Stimulated activated CD8-positive, alpha-beta memory T cell treated with anti-CD3 and anti-CD28 coated beads, Interleukin-4, amount 100 ng/mL, for 48 hours (primary cell): Measurements from ENCODE around the gene RFTN1.
A peak's percentile ranks its signal among the peaks of the same experiment; 100 is the strongest.
"Not testable (repeated sequence)": the region's sequence is repeated elsewhere in the genome, so short reads cannot be mapped to it uniquely, and the experiment has no call there.

ENCODE experiments used
- DNase-seq: peaks from one replicate; pipeline ENCODE4 v3.0.0-alpha.2; 2020

The RFTN1 gene

DNA sequence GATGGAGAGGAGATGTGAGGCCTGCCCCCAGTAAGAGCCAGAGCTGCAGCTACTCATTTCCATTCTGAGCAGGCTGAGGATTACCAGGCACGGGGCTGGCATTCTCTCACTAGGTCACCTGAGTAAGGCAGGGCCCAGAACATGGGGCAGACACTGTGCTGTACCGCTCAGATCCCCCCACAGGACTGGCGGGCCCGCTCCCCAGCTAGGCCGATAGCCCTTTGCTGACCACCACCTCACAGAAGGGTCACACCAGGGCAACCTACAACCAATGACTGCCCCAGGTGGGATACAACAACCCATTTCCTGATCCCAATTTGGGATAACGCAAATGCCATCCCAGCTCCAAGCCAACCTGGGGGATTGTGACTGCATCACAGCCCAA lies 195.9 kb downstream of the RFTN1 start:
- DNase-seq, result no peak

DNA sequence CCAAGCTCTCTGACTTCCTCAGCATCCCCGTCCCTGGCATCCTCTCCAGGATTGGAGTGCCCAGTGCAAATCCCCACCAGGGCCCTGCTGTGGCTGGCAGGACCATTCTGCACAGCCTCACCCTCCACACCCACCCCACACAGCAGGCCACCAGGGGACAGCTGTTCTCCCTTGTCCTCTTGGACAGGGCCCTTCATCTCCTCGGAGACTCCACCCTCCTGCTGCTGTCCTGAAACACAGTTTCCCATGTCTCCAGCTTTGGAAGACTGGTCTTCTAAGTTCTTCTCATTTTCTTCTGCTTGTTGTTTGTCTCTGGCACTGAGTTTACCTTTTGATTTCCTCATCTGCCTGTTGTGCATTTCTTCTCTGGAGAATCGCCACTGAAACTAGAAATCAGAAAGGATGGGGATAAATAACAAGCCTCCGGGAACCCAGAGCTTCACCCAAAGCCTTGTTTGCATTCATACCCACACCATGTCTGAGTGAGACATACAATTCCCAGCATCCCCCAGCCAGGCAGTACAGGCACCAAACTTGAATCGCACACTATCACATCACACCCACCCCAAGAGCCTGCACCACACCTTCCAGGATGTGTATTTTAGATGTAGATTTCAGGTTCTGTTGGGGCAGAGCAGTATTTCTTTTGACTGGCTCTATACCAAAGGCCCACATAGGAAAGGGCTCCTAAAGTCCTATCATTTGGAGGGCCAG lies 196.5 kb downstream of the RFTN1 start:
- DNase-seq, result no peak

DNA sequence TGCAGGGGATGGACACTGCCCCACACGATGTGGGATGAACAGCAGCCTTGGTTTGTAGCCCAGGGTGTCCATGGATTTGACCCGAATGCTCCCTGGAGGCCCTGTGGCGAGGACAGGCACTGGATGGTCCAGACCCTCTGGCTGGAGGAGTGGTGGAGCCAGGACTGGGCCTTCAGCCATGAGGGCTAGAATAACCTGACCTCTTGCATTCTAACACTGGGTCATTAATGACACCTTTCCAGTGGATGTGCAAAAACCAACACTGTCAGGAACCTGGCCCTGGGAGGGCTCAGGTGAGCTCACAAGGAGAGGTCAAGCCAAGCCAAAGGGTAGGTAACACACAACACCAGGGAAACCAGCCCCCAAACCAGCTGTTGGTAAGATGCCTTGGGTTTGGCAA lies 197.1 kb downstream of the RFTN1 start:
- DNase-seq, result no peak

DNA sequence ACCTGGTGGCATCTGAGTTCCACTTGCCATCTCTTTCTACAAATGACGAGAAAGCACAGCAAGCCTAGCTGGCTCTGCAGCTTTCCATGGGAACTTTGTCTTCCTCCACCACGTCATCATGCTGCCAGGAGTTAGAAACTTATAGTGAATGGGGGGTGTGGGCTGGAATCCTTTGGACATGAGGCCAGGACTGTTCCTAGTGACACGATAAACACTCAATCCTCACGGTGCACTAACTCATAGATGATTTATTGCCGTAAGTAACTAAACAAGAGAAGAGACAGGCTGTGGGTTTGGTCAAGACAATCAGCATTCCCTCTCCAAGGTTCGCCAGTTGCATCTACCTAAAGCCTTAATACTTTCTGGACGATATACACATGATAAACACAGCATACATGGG lies 197.9 kb downstream of the RFTN1 start:
- no peak for DNase-seq

DNA sequence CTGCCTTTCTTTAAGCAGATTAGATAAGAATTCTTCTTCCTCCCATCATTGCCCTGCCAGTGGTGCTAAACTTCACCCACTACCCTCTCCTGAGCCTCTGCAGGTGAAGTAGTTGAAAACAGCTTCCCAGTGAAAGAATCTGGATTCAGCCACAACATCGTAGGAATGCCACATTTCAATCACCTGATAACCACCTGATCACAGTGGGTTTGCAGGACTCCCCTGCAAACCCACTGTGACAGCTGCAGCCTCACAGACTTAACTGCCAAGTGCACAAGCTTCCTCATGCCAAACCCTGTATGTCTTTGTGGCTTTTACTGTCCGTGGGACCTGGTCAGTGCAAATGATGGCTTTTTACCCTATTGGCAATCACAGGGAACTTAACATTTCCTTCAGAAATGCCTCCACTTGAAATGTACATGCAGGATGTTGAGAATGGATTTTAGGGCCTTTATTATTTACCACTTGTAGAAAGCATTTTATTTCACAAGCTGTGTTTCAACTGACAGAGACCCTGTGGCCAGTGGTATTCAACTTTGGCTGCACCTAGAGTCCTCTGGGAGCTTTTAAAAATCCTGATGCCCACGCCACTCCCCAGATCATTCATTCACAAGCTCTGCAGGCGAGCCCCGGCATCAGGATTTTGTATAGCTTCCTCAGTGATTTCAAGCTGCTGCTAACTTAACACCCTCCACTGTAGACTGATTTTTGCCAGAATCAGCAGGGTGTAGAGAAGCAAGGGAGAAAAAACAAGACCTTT lies 199.4 kb downstream of the RFTN1 start:
- no peak for DNase-seq

DNA sequence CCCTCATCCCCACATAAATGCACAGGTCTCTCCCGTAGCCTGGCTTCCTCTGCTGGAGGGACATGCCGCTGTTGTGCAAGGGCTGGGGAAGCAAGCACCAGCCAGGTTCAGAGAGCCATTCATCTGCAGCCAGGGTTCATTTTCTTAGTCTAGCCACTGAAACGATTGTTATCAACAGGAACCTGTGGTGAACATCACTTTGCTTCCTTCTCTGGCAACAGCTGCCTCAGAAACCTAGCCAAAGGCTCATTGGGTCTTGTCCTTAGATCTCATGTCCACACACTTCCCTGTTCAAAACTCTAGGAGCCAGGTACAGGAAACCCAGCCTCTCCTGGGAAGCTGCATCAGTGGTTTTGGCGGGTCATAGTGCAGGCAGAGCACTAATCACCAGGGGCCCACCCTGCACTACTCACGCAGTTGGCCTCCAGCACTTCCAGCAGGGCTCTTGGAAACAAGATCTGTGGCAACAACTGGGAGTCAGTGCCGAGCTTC lies 201.5 kb downstream of the RFTN1 start:
- DNase-seq, result peak; percentile 66

DNA sequence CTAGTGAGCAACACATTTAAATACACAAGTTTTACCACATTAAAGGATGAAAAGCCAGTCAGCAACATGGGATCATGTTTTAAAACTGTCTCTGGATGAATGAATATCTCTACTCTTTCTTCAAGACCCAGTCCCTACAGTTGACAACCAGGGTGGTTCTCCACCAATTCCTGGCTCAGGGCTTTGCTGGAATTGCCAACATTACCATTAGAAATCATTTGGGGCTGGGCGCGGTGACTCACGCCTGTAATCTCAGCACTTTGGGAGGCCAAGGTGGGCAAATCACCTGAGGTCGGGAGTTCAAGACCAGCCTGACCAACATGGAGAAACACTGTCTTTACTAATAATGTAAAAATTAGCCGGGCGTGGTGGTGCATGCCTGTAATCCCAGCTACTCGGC lies 203.0 kb downstream of the RFTN1 start:
- DNase-seq, result not testable (repeated sequence)

DNA sequence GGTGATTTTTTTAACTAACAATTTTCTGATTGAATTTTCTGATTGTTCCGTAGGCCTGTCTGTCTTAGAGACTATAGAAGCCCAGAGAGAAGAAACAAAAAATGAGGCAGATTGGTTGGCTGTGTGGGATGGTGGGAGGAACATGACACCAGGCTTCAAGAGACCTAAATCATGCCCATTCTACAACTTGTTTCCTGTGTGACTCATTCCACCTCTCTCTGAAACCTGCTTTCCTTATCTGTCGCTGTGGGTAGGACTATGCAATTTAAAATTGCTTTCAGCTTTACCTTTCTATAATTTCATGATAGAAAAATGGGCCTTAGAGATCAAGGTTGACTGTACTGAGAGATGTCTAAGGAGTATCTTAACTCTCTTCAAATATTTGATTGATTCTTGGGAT lies 203.9 kb downstream of the RFTN1 start:
- DNase-seq, result peak; percentile 54

DNA sequence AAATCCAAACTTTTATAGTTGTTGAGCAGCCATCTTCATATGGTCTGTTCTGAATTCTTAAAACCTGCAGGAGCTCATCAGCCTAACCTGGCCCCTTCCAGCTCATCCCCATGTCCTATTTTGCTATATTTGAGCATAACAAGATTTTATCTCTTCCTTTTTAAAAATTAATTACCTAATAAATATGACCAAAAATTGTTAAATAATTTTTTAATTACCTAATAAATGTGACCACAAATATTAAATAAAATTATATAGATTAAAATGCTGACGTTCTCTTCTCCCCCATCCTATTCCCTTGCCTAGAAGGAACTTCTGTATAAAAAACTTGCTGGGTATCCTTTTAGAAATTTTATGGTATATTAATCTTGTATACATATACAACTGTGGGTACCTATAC lies 204.8 kb downstream of the RFTN1 start:
- no peak for DNase-seq

DNA sequence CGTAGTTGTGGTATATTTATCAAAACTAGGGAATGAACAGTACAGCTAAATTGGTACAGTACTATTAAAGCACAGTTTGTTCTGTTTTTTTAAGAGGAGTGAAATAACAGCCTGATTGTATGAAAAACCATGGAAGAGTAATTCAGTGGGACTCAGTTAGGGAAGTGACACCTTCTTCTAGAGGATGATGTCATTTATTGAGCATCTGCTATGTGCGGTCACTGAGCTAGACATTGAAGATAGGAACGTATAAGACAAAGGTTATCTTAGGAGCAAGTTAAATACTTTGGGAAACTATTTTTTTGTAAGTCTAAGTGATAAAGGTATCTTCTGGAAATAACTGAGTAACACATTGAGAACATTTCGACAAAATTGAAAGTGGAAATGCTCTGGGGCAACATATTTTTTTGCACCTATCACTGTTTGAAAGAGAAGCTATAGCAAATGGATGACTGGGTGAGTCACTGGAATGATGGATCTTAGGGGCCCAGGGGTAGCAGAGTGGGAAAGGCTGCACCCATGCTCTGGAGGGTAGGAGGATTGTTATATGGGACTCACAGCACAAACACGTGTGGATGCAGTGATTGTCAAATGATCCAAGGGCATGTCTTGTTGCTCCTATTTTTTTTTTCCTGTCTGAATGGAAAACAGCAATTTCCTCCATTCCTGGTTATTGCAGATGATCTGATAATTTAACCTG lies 205.5 kb downstream of the RFTN1 start:
- no peak for DNase-seq

DNA sequence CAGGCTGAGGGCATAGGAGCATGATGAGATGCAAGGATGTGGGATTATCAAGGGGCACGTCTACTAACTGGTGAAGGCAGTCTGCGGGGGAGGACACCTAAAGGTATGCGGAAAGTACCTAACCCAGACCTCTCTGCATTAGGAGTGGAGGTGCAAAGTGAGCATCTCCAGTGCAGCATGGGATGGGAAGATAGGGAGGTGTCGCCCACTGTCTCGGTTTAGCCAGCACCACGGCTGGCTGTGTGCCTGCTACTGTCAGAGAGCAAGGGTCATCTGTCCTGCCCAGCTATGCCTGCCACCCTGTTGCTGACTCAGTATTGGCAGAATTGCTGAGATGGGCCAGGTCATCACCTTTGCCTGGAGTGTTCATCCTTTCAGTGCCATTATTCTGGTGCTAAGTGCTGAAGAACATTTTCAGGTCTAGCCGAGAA lies 208.4 kb downstream of the RFTN1 start:
- DNase-seq, result peak; percentile 66

DNA sequence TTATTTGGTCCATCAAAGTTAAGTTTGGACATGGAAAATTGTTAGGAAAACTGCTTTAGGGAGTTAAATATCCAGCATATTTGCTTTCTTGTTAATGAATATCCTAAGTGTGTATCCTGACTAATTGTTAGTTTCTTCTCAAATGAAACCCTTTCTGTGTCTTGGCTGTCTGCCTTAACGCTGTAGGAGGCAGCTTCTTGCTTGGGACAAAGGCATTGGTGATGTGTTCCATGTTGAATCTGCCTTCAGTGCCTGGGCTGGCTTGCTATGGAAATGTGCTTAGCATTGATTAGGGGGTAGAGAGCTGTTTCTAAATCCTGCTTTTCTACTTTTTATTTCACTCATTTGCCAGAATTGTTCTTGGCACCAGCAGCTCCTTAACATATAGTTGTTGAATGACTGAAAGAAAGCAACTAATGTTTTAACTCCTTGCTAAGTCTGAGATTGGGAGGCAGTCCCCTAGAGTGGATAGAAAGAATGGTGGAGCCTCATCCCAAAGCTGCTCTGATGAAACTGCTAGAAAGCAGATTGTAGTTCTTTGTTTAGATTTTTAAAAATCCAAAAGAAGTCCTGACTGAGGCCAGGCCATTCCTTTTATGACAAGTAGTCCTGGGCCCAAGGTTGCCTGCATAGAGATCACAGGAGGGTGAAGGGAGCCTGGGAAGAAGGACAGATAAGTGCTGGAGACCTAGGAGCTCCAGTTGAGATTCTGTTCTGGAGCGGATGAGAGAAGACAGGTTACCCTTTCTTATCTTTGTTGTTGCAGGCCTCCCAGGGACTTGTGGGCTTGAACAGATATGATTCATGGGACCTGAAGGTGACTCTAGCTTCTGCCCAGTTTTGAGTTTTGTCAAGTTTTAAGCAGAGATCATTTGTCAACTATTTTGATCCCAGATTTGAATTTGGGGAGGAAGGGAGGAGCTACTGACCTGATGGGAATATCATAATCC lies 209.2 kb downstream of the RFTN1 start:
- DNase-seq, result no peak

DNA sequence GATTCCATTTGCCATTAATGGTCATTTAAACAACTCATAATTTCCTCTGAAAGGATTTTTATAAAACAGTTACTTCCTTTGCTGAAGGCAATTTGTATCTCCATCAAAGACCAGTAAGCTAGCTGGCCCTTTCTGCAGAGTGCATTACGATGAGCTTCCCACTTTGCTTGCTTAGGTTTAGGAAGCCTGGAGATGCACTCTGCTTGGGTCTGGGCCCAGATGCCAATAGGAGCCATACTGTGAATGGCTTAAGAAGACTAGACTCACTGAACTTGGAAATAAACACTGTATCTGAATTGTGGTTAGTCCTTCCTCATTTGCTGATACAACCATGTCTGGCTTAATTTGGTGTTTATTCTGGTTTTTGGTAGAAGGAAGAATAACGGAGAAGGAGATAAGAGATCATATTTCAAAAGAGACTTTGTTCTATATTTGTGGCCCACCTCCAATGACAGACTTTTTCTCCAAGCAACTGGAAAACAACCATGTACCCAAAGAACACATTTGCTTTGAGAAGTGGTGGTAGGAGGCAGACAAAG lies 210.4 kb downstream of the RFTN1 start:
- DNase-seq, result no peak

DNA sequence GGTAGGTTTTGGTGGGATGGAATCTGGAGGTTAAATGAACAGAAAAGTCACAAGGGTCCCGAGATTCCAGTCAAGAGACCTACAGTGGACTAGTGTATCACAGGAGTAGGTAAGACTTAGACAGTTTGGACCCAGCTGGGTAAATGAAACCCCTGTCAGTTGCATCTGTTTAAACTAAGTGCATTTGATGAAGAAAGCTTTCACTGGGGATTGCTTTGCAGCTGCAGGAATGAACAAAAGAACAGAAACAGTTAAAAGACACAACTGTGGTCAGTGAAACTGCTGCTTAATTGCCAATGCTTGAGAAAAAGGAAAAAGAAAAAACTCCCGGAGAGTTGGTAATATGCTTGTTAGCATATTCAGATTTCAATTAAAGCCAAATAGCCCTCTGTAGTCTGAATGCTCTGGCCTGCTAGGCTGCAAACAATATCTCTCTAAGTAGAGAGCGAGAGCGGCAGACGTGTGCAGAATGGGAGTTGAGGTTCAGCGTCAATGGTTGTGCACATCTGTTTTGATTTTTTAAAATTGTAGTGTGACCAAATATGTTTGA lies 211.3 kb downstream of the RFTN1 start:
- DNase-seq, result no peak

DNA sequence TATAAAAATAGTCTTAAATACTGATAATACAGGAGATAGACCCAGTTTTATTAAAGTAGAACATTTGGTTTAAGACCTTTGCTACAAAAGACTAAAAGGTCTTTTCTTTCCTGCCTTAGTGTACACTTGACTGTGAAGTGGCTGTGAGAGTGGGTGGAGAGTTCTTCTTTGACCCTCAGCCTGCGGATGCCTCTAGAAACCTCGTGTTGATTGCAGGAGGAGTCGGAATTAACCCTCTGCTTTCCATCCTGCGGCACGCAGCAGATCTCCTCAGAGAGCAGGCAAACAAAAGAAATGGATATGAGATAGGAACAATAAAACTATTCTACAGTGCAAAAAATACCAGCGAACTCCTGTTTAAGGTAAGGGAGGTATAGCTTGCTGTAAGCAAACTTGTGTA lies 212.0 kb downstream of the RFTN1 start:
- DNase-seq, result no peak

DNA sequence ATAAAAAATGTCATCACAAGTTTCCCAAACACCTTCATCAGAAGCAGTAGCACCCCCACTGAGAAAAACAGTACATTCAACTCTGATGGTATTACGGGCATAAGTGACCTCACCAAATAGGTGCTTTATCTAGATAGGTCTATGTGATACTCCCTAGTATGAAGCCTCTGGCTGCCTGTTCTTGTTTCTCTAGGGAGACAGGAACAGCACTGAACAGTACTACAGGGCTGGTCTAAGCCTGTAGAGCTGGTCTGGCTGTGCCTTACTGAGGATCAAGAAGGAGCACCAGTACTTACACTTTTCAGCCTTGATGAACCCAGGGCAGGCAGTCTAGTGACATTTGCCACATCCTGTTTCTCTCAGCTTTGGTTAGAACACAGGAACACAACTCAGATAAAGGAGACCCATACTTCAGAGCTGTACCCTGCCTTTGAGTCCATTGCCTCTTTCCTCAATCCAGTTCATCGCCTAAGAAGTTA lies 212.6 kb downstream of the RFTN1 start:
- no peak for DNase-seq

DNA sequence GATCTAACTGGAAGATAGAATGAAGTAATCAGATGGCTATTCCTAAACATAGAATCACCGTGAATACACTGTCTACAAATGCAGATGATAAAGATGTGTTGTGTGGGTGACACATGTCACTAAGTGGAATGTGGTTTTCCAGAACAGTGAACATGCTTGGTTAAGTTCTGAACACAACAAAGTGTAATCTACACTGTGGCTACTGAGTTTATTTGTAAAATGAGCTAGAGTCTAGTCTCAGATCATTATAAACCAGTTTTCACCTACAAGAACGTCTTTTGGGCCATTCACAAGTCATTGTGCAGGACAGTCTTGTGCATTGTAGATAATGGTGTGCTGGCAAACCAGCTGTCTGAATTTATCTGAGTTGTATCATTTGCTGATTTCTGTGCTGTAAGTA lies 213.2 kb downstream of the RFTN1 start:
- no peak for DNase-seq

DNA sequence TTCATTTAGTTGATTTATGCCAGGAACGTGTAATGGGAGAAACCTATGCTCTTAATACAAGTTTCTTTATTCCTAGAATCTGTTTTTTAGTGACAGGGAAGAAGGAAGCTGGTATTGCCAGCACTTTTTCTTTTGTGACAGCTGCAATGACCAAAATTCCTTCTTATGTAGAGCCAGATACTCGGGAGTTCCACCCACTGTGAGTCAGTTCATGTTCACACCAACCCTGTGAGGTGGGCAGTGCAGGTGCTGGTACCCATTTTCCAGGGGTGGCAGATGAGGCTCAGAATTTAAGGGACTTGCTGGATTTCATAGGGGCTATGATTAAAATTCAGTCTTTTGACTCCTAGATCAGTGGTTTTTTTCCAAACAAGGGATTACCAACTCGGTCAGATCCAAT lies 213.8 kb downstream of the RFTN1 start:
- no peak for DNase-seq

DNA sequence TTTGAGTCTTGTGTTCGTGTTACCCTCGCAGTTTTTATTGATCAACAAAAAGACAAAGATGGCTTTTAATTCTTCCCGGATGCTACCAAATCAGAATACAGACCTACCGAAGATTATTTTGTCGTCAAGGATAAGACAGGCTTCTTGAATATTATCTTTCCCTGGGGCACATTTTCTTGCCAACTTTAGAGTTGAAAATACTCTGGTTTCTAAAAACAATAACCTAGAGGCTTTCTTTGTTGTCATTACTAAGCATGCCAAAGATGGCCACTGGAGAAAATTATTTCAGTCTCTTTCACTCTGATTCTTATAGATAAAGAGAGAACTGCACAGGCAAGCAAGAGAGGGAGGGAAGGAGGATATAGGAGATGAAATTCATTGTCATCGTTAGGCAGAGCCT lies 214.6 kb downstream of the RFTN1 start:
- DNase-seq, result no peak

DNA sequence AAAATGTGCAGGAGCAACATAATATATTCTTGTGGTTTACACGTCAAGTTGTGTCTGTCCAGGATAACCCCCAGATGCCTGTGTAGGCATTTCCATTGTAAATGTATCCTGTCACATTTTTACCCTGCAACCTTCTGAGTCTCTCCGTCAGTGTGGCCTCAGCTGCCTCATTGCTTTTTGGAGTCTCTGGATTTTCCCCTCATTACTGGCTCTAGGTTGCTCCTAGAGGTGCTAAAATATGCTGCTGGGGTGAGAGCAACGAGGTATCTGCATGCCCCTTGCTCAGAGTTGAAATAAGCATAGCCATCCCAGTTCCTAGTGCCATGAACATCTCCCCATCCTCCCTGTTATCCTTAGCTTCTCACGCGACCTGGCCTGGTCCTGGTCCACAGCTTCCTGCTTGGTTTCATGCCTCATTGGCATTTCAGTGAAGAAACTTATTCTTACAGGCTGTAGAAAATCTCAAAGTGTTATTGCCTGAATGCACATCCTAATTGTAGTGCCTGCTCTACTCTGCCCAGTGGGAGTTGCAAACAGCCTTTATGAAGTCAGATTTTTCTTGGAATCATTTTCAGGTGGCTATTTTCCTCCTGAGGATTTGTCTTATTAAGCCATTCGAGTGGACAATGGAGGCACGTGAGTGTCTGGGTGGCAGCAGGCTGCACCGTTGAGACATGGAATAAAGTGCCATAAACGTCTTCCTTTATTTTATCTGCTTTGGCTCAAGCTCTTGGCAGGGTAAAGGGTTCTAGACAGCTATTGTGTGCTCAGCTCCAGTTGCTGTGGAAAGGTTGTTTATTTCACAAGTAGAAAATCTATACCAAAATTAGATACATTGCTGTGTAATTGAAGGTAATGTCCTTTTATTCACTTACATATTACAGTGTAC lies 215.3 kb downstream of the RFTN1 start:
- no peak for DNase-seq
